ENCODE results near the gene OVOL1. TPM values are rescaled to one million over a fixed set of nuclear protein-coding genes. Genes with fewer than 3 reads are reported as not detected.
A peak's percentile ranks its signal among the peaks of the same experiment; 100 is the strongest.

Gene OVOL1
- total RNA-seq, 4 donors from 2014 or later = not detected

DNA sequence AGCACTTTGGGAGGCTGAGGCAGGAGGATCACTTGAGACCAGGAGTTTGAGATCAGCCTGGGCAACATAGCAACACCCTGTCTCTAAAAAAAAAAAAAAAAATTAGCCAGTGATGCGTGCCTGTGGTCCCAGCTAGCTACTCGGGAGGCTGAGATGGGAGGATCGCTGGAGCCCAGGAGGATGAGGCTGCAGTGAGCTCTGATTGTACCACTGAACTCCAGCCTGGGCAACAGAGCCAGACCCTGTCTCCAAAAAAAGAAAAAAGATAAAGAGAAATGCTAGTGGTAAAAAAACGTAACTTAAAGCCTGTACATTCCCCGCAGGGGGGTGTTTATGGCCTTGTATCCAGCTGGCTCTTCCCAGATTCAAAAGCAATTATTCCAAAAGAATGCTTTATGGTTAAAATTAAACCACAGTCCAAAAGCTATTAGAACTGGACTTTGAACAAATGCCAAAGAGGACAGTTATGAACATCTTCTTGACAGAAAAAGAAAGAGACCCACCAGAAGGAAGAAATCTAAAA is 30.5 kb downstream of the OVOL1 start:
- no peaks in the 10 kb centered on the region for H3K9me3 ChIP-seq
- H3K36me3 ChIP-seq = peaks cover 0 to 5% (median 0%) of the 10 kb centered on the region in 4 donors
- TF ChIP-seq, protein P1, sequence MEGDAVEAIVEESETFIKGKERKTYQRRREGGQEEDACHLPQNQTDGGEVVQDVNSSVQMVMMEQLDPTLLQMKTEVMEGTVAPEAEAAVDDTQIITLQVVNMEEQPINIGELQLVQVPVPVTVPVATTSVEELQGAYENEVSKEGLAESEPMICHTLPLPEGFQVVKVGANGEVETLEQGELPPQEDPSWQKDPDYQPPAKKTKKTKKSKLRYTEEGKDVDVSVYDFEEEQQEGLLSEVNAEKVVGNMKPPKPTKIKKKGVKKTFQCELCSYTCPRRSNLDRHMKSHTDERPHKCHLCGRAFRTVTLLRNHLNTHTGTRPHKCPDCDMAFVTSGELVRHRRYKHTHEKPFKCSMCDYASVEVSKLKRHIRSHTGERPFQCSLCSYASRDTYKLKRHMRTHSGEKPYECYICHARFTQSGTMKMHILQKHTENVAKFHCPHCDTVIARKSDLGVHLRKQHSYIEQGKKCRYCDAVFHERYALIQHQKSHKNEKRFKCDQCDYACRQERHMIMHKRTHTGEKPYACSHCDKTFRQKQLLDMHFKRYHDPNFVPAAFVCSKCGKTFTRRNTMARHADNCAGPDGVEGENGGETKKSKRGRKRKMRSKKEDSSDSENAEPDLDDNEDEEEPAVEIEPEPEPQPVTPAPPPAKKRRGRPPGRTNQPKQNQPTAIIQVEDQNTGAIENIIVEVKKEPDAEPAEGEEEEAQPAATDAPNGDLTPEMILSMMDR (IDR thresholded peaks at IDR 0.05) = no peak
- no peak for TF ChIP-seq POLR2AphosphoS5 (IDR thresholded peaks at IDR 0.05)
- peak overlapping the region; percentile 78 to 81 (median 80) for H3K27ac ChIP-seq (replicated peaks in 1 of 4)
- intact Hi-C loops (cut with DNase I) = loop anchor here (2.0 to 10.0 kb wide), 2 partner anchors 37 to 193 kb away; partner anchors contain the start of gene AP5B1
- peaks cover 4 to 24% (median 15%) of the 10 kb centered on the region in 4 donors for H3K4me1 ChIP-seq
- H3K27me3 ChIP-seq = no peaks in the 10 kb centered on the region
- WGBS = 54% methylated on average over 5 of the region's 5 CpGs
- no peak for DNase-seq (ENCODE audit: extremely low spot score)
- H3K4me3 ChIP-seq = peak overlapping the region; percentile 62 to 81 (median 68)

DNA sequence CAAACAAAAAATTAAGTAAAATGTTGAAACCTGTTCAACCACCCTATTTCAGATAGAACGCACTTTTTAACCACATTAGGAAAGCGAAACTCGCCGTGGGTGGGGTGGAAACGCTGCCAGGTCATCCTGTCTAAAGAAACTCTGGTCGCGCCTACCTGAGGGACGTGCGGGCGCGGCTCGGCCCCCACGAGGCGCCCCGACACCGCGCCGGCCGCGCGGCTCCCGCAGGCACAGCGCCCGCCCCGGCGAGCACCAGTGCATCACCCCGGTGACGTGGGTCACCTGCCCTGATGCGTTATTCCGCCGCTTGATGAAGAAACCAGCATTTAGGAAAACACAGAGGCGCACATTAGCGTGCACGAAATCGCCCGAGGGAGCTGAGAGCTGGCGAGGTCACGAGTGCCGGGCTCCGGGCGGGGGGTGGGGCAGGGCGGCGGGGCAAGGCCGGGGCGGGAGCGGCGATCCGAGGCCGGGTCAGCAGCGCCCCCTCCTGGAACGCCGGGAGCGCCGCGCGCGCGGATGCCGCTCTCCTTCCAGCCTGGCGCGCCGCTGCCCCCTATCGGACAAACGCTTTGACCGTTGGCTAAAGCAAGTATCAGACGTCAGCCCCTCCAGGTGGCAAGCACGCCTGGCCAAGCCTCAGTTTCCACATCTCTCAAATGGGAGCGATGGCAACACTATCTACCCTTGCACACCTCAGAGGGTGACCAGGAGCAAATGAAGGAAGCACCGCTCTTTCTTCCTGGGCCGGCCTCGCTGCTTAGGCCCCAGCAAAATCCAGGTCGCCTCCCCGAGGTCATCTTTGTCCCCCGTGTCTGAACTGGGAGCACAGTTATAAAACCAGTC is 31.2 kb downstream of the OVOL1 start:
- TF ChIP-seq, protein P1 (IDR thresholded peaks at IDR 0.05) = peak in 2 of 3 experiments; percentile 98 to 100
- no peak for TF ChIP-seq EP300 (IDR thresholded peaks at IDR 0.05)
- no peak for TF ChIP-seq POLR2A (IDR thresholded peaks at IDR 0.05; ENCODE audit: low read depth)
- peak; percentile 34 to 71 for TF ChIP-seq POLR2AphosphoS5 (IDR thresholded peaks at IDR 0.05)
- 27% methylated on average over 18 of the region's 74 CpGs for WGBS
- peak; percentile 96 for DNase-seq (ENCODE audit: extremely low spot score)
- intact Hi-C loops (cut with DNase I) = loop anchor here (2.0 to 10.0 kb wide), 4 partner anchors 37 to 193 kb away; partner anchors contain the start of gene AP5B1
- peak overlapping the region; percentile 62 to 81 (median 68) for H3K4me3 ChIP-seq
- H3K4me1 ChIP-seq = peaks cover 4 to 24% (median 15%) of the 10 kb centered on the region in 4 donors
- no peaks in the 10 kb centered on the region for H3K9me3 ChIP-seq
- peak overlapping the region; percentile 78 to 81 (median 80) for H3K27ac ChIP-seq (replicated peaks in 1 of 4)
- H3K27me3 ChIP-seq = no peaks in the 10 kb centered on the region
- H3K36me3 ChIP-seq = peaks cover 0 to 5% (median 0%) of the 10 kb centered on the region in 4 donors

DNA sequence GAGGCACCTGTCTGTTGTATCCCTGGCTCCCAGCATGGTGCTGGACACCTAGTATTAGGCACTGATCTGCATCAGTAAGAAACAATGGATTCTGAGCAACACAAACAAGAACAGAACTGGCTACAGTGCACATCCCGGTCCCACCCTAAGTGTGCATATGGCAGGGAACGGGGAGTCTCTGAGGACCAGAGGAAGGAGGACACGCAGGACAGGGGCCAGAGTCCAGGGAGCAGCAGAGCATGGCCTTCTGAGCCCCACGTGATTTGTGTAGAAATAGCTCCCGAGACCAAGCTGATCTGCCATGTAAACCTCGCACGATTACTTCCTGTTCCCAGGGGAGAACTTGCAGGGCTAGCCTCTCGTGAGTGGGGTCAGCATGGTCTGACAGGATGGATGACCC is 34.2 kb downstream of the OVOL1 start:
- Histone ChIP-seq H3K9me3 (no peaks in the 10 kb centered on the region), H3K4me1 (peaks cover 4 to 18% (median 15%) of the 10 kb centered on the region in 4 donors), H3K27ac (replicated peaks in 1 of 4) (no peak overlapping the region), H3K27me3 (no peaks in the 10 kb centered on the region), H3K36me3 (no peaks in the 10 kb centered on the region), H3K4me3 (no peak overlapping the region)
- DNase-seq (ENCODE audit: extremely low spot score) = no peak
- TF ChIP-seq EP300 (IDR thresholded peaks at IDR 0.05) (no peak), POLR2AphosphoS5 (IDR thresholded peaks at IDR 0.05) (no peak), POLR2A (IDR thresholded peaks at IDR 0.05; ENCODE audit: low read depth) (no peak)
- TF ChIP-seq, protein P1 (IDR thresholded peaks at IDR 0.05) = no peak
- WGBS = 71% methylated on average over 7 of the region's 8 CpGs
- intact Hi-C loops (cut with DNase I) = no loop called here

DNA sequence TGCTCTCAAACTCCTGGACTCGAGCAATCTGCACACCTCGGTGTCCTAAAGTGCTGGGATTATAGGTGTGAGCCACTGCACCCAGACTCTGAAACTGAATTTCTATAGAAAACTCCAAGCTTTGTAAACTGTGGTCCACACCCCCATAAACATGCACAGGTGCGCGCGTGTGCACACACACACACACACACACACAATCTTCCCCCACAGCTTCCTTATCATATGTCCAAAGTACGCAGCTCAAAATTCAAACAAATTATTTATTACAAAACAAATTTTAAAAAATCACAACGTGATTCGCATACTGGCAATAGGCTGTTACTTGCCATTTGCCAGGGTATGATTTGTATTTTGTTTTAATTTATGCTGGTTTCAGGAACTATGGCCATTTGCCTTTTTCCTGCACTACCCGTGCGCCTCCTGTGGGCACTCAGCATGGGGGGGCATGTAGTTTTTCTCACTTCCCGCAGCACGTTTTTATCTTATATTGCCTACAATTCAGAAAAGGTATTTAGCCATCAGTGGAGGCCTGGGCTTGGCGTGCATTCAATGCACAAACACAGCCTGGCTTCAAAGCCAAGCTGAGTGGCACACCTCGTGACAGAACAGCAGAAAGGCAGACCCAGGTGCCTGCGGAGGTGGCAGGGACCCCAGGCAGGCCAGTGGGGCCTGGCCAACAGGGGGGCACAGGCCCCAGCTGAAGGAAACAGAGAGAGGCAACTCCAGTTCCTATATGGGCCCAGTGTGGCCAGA is 36.1 kb downstream of the OVOL1 start:
- DNase-seq (ENCODE audit: extremely low spot score) = no peak
- TF ChIP-seq, protein P1 (IDR thresholded peaks at IDR 0.05) = no peak
- TF ChIP-seq POLR2A (IDR thresholded peaks at IDR 0.05; ENCODE audit: low read depth) (no peak), EP300 (IDR thresholded peaks at IDR 0.05) (no peak), POLR2AphosphoS5 (IDR thresholded peaks at IDR 0.05) (no peak)
- Histone ChIP-seq H3K27me3 (no peaks in the 10 kb centered on the region), H3K36me3 (no peaks in the 10 kb centered on the region), H3K4me1 (peaks cover 0 to 4% (median 2%) of the 10 kb centered on the region in 4 donors), H3K9me3 (no peaks in the 10 kb centered on the region), H3K4me3 (no peak overlapping the region), H3K27ac (replicated peaks in 1 of 4) (no peak overlapping the region)
- intact Hi-C loops (cut with DNase I) = no loop called here
- 71% methylated on average over 14 of the region's 15 CpGs for WGBS

Data from esophagus muscularis mucosa (tissue), 4 donors.